Lower leg skin (tissue), 4 donors: Measurements from ENCODE around the gene C1orf232. TPM values are rescaled to one million over a fixed set of nuclear protein-coding genes. Genes with fewer than 3 reads are reported as not detected.

Source experiments
- DNase-seq, 2 donors: peaks; one replicate each; pipeline ENCODE4 v3.0.0-alpha.2; 2019; ENCODE audit warnings: low spot score in 2 of 2
- H3K4me3 ChIP-seq: fragments of 200-600 bp; sonication (generic); 2 replicates; pipeline ENCODE4 v1.5.1; 2017; ENCODE audit warnings: mild to moderate bottlenecking, low read depth; ENCODE audit not compliant: poor library complexity, severe bottlenecking
- CTCF ChIP-seq, 3 donors: fragments of 450-650 bp; IDR thresholded peaks; one replicate each; pipeline ENCODE4 v1.5.1; 2016; ENCODE audit warnings: antibody characterized with exemption in 3 of 3, mild to moderate bottlenecking in 3 of 3, moderate library complexity in 2 of 3
- POLR2A ChIP-seq, 2 donors: fragments of 450-650 bp; IDR thresholded peaks; one replicate each; pipeline ENCODE4 v1.6.1; 2016 to 2017; ENCODE audit warnings: antibody characterized with exemption in 2 of 2, mild to moderate bottlenecking in 1 of 2, moderate library complexity in 1 of 2
- WGBS, 2 donors: methylation state at CpG; one replicate each; pipeline ENCODE4 v1.1.5; 2018; 5-methylcytosine and 5-hydroxymethylcytosine counted together
- intact Hi-C: fragments of 100-400 bp; cut with DNase I; formaldehyde crosslinking; loops from one replicate; pipeline ENCODE4 v1.15.0; 2023; ENCODE audit warnings: low total_unique reads
- total RNA-seq, 4 donors: library from RNA; depleted of rRNA; stranded (reverse); fragments of >200 nt; gene quantifications; one replicate each; pipeline ENCODE4 v1.1.0, GENCODE V29; 2016

Gene C1orf232
- total RNA-seq, 4 donors from 2014 or later = not detected

GRCh38 chr1:26203642-26204318 is 35.0 kb upstream of the C1orf232 start:
- intact Hi-C loops = no loop called here
- DNase-seq = no peak
- H3K4me3 ChIP-seq = no peak overlapping the region
- 77 to 79% methylated on average over 9 of the region's 9 CpGs for WGBS, 2 donors
- TF ChIP-seq CTCF (IDR thresholded peaks at IDR 0.05) (no peak), POLR2A (IDR thresholded peaks at IDR 0.05) (no peak)

- 83 to 84% methylated on average over 5 of the region's 5 CpGs for WGBS, 2 donors
Observed at GRCh38 chr1:26200413-26200812, 31.6 kb upstream of the C1orf232 start.

GRCh38 chr1:26197813-26198212 is 29.1 kb upstream of the C1orf232 start:
- H3K4me3 ChIP-seq = no peak overlapping the region
- 85 to 86% methylated on average over 11 of the region's 11 CpGs for WGBS, 2 donors
- intact Hi-C loops = no loop called here
- TF ChIP-seq POLR2A (IDR thresholded peaks at IDR 0.05) (no peak), CTCF (IDR thresholded peaks at IDR 0.05) (no peak)
- DNase-seq = no peak

More at GRCh38 chr1:26200413-26200812, 31.6 kb upstream of the C1orf232 start:
- intact Hi-C loops = no loop called here
- no peak overlapping the region for H3K4me3 ChIP-seq
- DNase-seq = no peak
- TF ChIP-seq POLR2A (IDR thresholded peaks at IDR 0.05) = no peak
- no peak for TF ChIP-seq CTCF (IDR thresholded peaks at IDR 0.05)

- TF ChIP-seq CTCF (IDR thresholded peaks at IDR 0.05) (no peak), POLR2A (IDR thresholded peaks at IDR 0.05) (no peak)
- DNase-seq = no peak
- intact Hi-C loops = no loop called here
- no peak overlapping the region for H3K4me3 ChIP-seq
- 90 to 91% methylated on average over 3 of the region's 3 CpGs for WGBS, 2 donors
Observed at GRCh38 chr1:26197301-26197700, 28.5 kb upstream of the C1orf232 start.

GRCh38 chr1:26195805-26196204 is 27.0 kb upstream of the C1orf232 start:
- DNase-seq = no peak

More at GRCh38 chr1:26195805-26196204, 27.0 kb upstream of the C1orf232 start:
- WGBS, 2 donors = 72 to 95% methylated on average over 3 of the region's 3 CpGs
- no peak for TF ChIP-seq POLR2A (IDR thresholded peaks at IDR 0.05)
- TF ChIP-seq CTCF (IDR thresholded peaks at IDR 0.05) = no peak
- no peak overlapping the region for H3K4me3 ChIP-seq
- intact Hi-C loops = no loop called here
